HG03108 (cell line): ENCODE measurements around the gene GUCY2C.

Experiments used
- ATAC-seq: cut with Tn5 transposase; IDR thresholded peaks from one replicate; pipeline ENCODE4 v1.9.1; 2021; ENCODE audit warnings: moderate library complexity; ENCODE audit not compliant: unreplicated experiment

The GUCY2C gene

DNA sequence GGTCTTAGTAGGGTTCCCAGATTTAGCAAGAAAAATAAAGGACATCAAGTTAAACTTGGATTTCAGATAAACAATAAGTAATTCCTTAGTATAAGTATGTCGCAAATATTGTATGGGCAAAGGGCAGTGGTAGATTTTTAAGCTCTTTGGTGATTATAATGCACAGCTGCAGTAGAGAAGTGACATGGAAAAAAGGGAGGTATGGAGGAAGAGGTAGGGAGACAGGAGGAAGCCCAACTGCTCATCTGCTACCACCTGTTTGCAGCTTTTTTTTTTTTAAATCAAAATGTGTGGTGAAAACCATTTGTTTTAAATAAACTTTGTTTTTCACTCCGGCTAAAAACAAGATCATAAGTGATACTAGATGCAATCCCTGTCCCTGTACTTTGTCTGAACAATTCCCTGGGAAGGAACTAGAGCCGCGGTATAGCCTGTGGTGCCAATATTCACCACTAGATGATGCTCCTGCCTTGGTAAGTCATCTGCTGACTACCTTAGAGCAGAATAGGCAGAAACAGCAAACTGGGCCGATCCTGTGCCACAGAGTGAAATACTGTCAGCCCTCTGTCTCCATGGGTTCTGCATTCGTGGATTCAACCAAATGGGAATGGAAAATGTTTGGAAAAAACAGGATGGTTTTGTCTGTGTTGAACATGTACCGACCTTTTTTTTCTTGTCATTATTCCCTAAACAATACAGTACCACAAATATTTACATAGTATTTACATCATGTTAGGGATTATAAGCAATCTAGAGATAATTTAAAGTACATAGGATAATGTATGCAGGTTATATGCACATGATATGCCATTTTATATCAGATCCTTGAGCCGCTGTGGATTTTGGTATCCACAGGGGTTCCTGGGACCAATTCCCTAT is 66.3 kb downstream of the GUCY2C start:
- peak; percentile 91 for ATAC-seq

DNA sequence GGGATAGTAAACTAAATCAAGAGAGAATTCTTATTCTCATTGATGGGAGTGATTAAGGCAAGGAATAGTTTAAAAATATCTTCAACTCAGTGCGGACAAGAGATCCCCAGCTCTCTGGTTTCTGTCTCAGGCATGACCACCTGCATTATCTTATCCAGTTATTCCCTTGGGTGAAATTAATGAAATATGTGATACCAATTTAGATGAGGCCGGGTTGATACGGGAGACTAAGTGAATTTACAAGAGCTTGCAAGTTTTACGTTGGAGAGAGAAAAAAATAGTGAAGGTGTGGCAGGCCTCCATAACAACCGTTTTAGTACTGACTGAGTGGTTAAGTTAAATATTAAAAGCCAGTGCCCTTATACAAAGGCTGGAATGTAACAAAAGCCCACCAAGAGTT is 67.6 kb downstream of the GUCY2C start:
- ATAC-seq, result no peak

DNA sequence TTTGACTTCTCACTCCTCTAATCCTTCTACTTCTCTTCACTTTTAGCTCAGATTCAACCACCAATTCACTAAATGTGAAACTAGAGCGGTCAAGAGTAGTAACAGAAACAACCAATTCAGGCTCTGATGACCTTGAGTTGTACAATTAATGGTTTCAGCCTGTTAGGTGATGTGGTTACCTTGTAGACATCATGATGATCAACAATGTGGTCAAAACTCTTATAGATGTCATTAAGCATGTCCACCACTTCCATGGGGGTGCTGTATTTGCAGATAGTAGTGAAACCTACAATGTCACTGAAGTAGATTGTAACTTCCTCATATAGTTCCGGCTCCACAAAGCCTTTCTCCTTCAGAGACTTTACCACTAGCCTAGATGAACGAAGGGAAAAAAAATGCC is 74.6 kb downstream of the GUCY2C start:
- peak; percentile 48 for ATAC-seq

DNA sequence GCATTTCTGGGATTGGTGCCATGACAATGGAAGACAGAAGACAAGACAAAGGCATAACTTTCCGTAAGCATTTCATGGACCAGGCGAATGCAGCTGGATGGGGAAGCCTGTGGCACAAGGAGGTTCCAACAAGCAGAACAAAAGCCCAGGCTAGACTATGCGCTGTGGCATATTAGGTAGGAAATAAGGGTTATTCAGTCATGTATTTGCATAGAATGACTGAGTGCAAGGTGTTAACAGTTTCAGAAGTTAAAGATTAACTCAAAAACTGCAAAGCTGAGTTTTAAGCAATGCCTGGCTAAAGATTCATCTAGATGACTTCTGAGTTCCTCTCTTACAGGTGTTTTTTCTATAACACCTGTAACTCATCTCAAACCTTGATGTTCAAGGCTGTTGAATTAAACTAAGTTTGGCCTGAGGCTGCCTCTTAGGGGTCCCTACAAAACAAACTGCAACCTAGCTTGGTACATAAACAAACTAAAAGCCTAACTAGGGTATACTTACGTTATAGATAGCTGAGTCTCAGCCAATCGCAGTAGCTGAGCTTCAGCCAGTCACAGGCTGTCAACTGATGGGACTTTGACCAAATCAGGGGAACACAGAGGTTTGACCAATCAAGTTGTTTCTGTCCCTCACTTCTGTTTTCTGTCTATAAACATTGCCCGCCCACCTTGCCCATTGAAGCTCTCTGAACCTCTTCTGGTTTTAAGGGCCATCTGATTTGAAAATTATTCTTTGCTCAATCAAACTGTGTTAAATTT is 76.5 kb downstream of the GUCY2C start:
- ATAC-seq, result peak; percentile 48

DNA sequence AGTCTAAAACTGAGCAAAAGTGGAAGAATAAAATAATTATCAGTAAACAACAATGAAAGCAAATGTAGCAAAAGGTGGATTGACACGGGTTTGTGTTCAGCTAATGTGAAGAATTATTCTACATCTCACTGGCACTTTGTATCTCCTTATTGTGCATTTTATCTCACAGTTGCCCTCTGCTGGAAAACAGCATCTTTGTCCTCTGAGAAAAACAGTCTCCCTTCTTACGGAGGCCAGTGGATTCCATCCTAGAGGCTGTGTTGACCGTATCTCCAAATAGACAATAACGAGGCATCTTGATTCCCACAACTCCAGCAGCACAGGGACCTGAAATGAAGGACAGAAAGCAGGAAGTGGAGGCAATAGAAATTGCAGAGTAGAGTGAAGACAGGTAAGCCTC is 77.4 kb downstream of the GUCY2C start:
- no peak for ATAC-seq

DNA sequence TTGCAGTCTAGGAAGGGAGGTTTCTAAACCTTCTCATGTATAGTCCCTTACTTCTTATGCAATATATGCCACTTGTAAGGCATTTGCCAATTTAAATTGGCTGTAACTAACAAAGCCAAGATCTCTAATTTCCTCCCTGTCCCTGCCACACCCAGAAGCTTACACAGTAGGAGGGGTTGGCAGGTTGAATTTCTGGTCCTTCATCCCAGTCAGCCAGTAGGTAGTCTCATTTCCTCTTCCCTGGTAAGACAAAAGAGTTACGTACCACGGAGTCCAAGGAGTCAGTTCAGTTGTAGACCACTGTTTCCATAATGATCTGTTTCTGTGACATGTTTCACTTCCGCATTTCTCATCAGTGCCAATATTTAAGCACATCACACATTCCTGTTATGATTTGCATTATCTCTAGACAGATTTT is 81.7 kb downstream of the GUCY2C start:
- peak; percentile 44 for ATAC-seq

DNA sequence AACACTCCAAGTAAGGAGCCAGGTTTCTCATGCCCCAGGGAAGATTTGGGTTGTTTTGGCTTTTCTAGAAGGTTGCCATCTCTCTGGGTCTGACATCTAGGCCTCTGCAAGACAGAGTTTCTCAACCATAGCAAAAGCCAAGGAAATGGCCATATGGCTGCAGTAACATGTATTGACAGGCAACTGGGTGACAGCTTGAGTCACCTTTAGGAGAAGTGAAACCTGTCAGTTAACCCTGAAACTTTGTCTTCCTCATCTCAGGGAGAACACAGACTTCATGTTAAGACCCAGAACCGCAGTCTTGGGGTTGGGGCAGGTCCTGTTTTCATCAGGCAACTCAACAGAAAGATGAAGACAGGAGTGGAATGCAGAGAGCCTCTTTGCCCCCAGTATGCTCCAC is 82.7 kb downstream of the GUCY2C start:
- ATAC-seq, result peak; percentile 93

DNA sequence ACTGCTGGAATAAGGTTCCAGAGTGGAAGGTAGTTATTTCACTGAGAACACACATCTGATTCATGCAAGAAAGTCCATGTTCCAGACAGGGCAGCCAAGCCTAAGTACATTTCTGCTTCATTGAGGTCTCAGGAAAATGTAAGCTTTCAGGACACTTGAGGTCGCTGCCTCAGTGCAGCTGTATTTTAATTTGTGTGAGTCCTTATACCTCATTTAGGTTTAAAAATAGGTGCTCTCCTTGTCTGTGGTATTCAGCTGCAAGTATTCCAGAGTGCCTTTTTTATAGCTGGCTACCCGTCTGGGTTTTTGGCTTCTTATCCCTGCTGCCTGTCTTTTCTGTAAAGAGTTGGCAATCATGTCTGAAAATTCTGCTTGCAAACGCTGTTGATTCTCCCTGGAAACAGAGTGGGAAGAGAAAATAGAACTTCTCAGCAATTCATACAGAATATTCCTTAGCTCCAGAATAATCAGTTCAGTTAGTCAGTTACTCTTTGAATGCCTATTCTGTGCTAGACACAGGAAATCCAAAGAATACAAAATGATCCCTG is 83.4 kb downstream of the GUCY2C start:
- ATAC-seq, result no peak

DNA sequence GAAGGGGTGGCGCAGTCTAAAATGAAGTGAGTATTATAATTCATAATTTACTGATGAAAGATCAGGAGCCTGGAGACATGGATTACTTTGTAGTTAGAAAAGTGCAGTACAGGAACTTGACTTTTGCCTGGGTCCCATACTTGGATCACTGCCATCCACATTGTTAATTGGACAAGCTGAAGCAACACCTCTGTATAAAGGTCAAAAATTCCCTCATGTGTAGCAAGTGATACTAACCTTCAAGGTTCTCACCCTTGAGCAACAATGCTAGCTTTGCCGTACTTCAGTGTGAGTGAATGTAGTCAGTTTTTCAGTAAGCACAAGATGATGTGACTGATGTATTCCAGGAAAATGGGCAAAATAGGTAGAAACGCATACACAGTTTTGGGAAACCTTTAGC is 84.1 kb downstream of the GUCY2C start:
- ATAC-seq, result no peak

DNA sequence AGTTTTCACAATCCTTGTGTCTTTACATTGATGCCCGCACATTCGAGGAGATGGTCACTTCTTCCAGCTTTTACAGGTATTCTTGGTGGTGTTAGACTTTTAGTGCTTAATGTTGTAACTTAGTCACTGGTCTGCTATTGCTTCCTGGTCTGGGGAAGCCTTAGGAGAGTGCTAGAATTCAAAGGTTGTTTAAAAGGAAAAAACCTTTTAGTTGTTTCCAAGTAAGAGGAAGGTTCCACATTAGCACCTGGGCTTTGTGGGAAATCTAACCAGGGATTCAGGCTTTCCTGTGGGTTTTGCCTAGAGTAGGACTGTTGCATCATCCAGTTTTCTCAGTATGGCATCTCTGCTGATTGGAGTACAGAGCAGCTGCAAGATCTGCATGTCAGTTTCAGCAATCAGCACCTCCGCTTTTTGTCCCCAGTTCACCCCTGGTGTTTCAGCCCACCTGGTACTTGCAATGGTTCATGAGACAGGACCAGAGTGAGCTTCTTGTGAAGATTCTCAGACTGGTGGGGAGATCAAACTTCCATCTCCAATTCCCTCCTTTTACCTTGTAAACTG is 84.7 kb downstream of the GUCY2C start:
- no peak for ATAC-seq

DNA sequence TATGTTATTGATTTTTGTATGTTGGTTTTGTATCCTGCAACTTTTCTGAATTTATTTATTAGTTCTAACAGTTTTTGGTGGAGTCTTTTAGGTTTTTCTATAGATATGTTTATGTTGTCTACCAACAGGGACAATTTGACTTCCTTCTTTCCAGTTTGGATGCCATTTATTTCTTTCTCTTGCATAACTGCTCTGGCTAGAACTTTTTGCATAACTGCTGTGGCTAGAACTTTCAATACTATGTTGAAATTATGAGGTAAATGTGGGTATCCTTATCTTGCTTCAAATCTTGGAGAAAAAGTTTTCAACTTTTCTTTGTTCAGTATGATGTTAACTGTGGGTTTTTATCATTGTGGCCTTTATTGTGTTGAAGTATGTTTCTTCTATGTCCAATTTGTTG is 88.8 kb downstream of the GUCY2C start:
- ATAC-seq, result no peak

DNA sequence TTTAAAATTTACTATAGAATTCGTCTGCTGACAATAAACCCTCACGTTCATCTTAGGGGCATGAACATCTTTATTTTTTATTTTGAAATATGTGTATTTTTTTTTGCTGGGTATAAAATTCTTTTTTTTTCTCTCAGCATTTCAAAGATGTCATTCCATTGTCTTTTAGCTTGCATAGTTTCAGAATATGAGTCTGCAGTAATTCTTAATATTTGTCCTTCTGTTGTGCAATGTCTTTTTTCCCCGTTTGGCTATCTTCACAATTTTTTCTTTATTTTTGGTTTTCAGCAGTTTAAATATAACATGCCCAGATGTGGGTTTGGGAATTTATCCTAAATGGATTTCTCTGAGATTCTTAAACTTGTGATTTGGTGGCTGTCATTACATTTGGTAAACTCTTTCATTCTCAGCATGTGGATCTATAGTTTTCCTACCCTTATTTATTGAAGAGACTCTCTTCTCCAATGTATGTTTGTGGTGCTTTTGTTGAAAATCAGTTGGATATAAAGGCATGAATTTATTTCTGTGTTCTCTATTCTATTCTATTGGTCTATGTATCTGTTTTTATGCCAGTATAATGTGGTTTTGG is 90.9 kb downstream of the GUCY2C start:
- no peak for ATAC-seq

DNA sequence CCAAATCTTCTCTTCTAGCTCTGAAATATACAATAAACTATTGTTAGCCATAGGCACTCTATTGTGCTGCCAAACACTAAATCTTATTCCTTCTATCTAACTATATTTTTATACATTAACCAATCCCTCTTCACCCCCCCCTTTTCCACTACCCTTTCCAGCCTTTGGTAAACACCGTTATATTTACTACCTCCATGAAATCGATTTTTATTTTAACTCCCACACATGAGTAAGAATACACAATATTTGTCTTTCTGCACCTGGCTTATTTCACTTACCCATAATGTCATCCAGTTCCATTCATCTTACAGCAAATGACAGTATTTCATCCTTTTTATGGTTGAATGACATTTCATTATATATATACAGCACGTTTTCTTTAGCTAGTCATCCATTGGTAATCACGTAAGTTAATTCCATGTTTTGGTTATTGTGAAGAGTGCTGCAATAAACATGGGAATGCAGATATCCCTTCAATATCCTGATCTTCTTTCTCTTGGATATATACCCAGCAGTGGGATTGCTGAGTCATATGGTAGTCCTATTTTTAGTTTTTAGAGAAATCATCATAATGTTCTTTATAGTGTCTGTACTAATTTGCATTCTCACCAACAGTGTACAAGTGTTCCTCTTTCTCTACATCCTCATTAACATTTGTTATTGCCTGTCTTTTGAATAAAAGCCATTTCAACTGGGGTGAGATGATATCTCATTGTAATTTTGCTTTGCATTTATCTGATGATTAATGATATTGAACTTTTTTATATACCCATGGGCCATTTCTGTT is 94.5 kb downstream of the GUCY2C start:
- ATAC-seq, result no peak

DNA sequence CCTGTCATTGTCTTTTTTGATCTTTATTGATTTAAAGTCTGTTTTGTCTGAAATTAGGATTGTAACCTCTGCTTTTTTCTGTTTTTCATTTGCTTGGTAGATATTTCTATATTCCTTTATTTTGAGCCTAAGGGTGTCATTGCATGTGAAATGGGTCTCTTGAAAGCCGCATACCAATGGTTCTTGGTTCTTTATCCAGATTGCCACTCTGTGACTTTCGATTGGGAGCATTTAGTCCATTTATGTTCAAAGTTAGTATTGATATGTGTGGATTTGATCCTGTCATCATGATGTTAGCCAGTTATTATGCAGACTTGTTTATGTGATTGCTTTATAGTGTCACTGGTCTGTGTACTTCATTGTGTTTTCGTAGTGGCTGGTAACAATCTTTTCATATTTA is 98.9 kb downstream of the GUCY2C start:
- ATAC-seq, result no peak

DNA sequence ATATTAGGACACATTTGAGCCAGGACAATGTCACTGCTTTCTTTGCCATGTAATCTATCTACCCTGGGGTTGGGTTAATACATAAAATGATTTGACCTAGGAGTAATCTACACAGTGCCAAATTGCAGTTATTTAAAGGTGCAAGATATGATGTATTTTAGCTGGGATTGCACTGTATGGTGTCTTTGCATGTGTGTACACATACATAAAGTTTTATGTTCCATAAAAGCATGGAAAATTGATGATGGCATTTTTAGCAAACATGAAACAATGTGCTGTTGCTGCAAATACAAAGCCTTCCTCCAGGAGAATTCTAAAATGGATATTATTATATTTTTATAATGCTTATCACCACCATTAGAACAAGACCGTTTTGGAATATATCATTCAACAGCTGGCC is 104.7 kb downstream of the GUCY2C start:
- ATAC-seq, result no peak

DNA sequence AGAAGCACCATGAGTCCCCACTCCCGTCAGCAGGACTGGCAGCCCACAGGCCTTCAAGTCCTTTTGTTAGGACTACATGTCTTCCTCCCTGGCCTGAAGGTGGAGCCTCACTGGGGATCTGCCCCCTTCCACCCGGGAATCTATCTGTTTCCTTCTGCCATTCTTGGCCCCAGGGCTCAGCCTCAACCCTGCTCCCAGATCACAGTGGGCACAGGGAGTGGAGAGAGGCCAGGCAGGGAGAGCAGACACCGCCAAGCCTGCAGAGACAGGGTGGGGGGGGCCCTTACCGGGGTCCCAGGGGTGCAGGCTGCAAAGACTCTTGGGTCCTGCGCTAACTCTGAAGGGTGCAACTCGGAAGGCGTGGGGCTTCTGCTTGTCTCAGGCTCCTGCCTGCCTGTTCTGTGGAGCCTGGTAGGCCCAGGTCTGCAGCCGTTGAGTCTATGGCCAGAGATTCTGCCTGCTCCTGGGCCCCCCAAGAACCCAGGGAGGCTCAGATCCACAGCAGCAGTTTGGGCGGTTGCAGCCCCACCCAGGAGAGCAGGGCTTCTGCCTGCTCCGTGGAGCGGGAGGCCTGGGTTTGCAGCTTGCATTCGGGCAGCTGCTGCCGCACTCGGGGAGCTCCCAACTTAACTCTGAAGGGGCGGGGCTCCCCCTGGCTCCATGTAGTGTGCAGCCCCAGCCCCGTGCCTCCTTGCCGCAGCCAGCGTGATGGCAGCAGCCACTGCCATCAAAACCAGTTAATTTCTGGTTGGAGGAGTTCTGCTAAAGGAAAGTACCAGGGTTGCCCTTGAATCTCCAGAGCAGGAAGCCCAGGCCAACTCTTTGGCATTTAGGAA is 107.0 kb downstream of the GUCY2C start:
- ATAC-seq, result no peak

DNA sequence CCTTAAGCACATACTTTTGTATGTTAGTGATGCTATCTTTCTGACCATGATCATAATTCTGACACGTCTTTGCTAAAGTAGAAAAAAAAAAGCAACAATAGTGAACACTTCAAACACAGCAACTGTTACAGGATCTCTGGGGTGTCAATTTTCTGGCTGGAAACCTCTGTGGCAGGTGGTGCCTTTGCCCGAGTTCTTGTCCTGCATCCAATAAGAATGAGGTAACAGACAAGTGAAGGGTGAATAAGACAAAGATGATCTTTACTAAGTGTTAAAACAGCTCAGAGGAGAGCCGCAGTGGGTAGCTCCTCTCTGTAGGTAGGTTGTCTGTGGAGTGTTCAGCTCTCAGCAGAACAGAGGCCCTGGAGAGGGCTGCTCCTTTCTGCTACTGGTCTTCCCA is 107.8 kb downstream of the GUCY2C start:
- no peak for ATAC-seq

DNA sequence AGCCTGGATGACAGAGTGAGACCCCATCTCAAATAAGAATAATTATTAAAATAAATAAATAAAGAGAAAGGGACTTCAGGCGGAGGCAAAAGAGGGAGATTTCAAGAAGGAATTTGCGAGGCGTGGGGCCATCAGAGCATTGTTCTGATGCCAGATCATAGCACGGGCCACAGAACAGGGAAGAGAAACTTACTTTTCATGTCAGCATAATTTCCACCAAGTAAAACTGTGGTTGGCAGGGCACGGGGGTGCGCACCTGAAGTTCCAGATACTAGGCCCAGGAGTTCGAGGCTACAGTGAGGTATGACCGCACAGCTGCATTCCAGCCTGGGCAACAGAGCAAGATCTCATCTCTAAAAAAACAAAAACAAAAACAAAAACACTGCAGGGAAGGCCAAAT is 117.8 kb downstream of the GUCY2C start:
- ATAC-seq, result no peak

DNA sequence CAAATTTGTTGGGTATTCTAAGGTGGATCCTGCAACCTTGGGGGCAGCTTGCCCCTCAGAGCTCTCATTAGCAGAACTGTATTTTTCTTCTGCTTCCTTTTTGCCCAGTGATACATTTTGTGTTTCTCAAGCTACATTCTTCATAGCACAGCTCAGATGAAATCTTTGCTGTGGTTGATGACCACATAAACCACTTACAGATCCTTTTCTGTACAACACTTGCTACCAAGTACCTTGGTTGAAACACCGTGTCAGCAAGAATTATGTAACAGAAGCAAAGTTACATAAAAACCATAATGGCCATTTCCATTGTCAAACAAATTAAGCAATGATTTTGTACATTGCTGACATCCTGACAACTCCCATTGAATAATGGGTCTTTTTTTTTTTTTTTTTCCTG is 119.1 kb downstream of the GUCY2C start:
- no peak for ATAC-seq

DNA sequence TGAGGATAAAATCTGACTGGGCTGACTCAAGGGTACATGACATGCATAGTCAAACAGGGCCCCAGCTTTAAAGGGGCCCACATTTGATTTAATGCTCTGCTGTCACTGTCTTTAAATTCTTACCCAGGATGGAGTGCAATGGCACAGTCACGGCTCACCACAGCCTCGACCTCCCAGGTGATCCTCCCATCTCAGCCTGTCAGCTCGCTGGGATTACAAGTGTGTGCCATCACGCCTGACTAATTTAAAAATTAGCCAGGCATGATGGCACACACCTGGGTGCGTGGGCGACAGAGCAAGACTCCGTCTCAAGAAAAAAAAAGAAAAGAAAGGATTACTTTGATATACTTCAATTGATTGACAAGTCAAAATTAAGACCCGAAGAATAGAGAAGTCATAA is 119.5 kb downstream of the GUCY2C start:
- ATAC-seq, result no peak
